B cell (primary cell): ENCODE measurements around the gene SALL4. TPM values are rescaled to one million over a fixed set of nuclear protein-coding genes. Genes with fewer than 3 reads are reported as not detected.
A peak's percentile ranks its signal among the peaks of the same experiment; 100 is the strongest.

ENCODE experiments used
- ATAC-seq: fragments of 200-7000 bp; cut with Tn5 transposase; one replicate; pipeline ENCODE4 v1.10.0; 2021; ENCODE audit warnings: low read depth, mild to moderate bottlenecking, moderate number of reproducible peaks, moderate library complexity
- CTCF ChIA-PET: fragments of 350-600 bp; sonication (Branson Sonifier 250); formaldehyde crosslinking; loops from one replicate; lab custom pipeline; 2021; ENCODE audit warnings: antibody characterized with exemption, inconsistent platforms; lab: Charles Lee
- POLR2A ChIA-PET: fragments of 350-600 bp; sonication (Branson Sonifier 250); formaldehyde crosslinking; loops from one replicate; lab custom pipeline; 2021; ENCODE audit warnings: antibody characterized with exemption; lab: Charles Lee
- DNase-seq: peaks from one replicate; pipeline ENCODE4 v3.0.0; 2013
- H2AFZ ChIP-seq: 2 replicates; pipeline ENCODE4 v1.6.1; 2012; ENCODE audit warnings: mild to moderate bottlenecking, low read depth, low read length; ENCODE audit not compliant: insufficient read depth, poor library complexity, severe bottlenecking
- H3K27ac ChIP-seq, 2 donors: 1 replicate in 1 of 2; 2 replicates in 1 of 2; pipeline ENCODE4 v1.5.1; 2012 to 2013; ENCODE audit warnings: low read length in 2 of 2, mild to moderate bottlenecking in 2 of 2, moderate library complexity in 1 of 2
- H3K27me3 ChIP-seq, 4 experiments: fragments of 200-600 bp in 1 of 4; sonication (generic) in 1 of 4; replicated peaks in 1 of 4; 1 replicate in 2 of 4; 2 replicates in 2 of 4; pipeline versions ENCODE4 v1.6.1 to v1.7.0; 2013 to 2016; ENCODE audit warnings: low read length in 3 of 4, mild to moderate bottlenecking in 2 of 4, mixed read lengths in 1 of 4, moderate library complexity in 1 of 4; ENCODE audit not compliant: insufficient read depth in 4 of 4, control insufficient read depth in 3 of 4; ENCODE audit errors: control extremely low read depth in 1 of 4
- H3K36me3 ChIP-seq, 2 experiments: replicated peaks in 1 of 2; 1 replicate in 1 of 2; 2 replicates in 1 of 2; pipeline versions ENCODE4 v1.6.1 to v1.7.1; 2013; ENCODE audit warnings: low read length in 1 of 2; ENCODE audit not compliant: insufficient read depth in 2 of 2, control insufficient read depth in 1 of 2; ENCODE audit errors: control extremely low read depth in 1 of 2, extremely low read depth in 1 of 2
- H3K4me1 ChIP-seq, 2 donors: fragments of 200-600 bp in 1 of 2; sonication (generic) in 1 of 2; 1 replicate in 1 of 2; 2 replicates in 1 of 2; pipeline versions ENCODE4 v1.5.1 to v1.6.1; 2013 to 2017; ENCODE audit warnings: low read length in 2 of 2; ENCODE audit not compliant: control insufficient read depth in 2 of 2, insufficient read depth in 2 of 2
- H3K4me2 ChIP-seq: replicated peaks from 2 replicates; pipeline ENCODE3; 2012; ENCODE audit warnings: mild to moderate bottlenecking, low read depth, low read length; ENCODE audit not compliant: poor library complexity, severe bottlenecking
- H3K4me3 ChIP-seq, 5 experiments: fragments of 200-600 bp in 1 of 5; sonication (generic) in 1 of 5; 1 replicate in 3 of 5; 2 replicates in 2 of 5; pipeline versions ENCODE4 v1.5.1 to v1.7.0; 2011 to 2016; ENCODE audit warnings: low read length in 4 of 5, mild to moderate bottlenecking in 4 of 5, low read depth in 2 of 5, control low read depth in 1 of 5, moderate library complexity in 1 of 5; ENCODE audit not compliant: insufficient read depth in 1 of 5; ENCODE audit errors: control extremely low read depth in 1 of 5, extremely low read depth in 1 of 5
- H3K79me2 ChIP-seq: fragments of 200-600 bp; sonication (generic); one replicate; pipeline ENCODE4 v1.6.0; 2016; ENCODE audit warnings: low read length; ENCODE audit not compliant: control insufficient read depth, insufficient read depth
- H3K9ac ChIP-seq: fragments of 200-600 bp; sonication (generic); 2 replicates; pipeline ENCODE4 v1.6.1; 2017; ENCODE audit warnings: mild to moderate bottlenecking, low read length, moderate library complexity
- H3K9me3 ChIP-seq, 3 donors: one replicate each; pipeline versions ENCODE4 v1.6.1 to v1.7.1; 2013; ENCODE audit warnings: low read length in 2 of 3; ENCODE audit not compliant: control insufficient read depth in 2 of 3, insufficient read depth in 1 of 3; ENCODE audit errors: control extremely low read depth in 1 of 3
- H4K20me1 ChIP-seq: 2 replicates; pipeline ENCODE4 v1.6.0; 2012; ENCODE audit warnings: mild to moderate bottlenecking, low read length; ENCODE audit not compliant: insufficient read depth, control insufficient read depth, poor library complexity, severe bottlenecking
- H3K27ac Mint-ChIP-seq: one replicate; pipeline ENCODE4 v1.8.0; 2021; ENCODE audit warnings: mixed read lengths
- H3K27me3 Mint-ChIP-seq: one replicate; pipeline ENCODE4 v1.8.0; 2021; ENCODE audit warnings: mixed read lengths
- H3K4me1 Mint-ChIP-seq: one replicate; pipeline ENCODE4 v1.8.0; 2021; ENCODE audit warnings: mixed read lengths
- H3K4me3 Mint-ChIP-seq: one replicate; pipeline ENCODE4 v1.8.0; 2021; ENCODE audit warnings: mixed read lengths
- H3K9me3 Mint-ChIP-seq: one replicate; pipeline ENCODE4 v1.8.0; 2022; ENCODE audit warnings: mixed read lengths; ENCODE audit not compliant: insufficient read depth
- CTCF ChIP-seq: fragments of 200-600 bp; IDR thresholded peaks from one replicate; pipeline ENCODE4 v1.8.0; 2022; ENCODE audit warnings: antibody characterized with exemption, mild to moderate bottlenecking
- EZH2 ChIP-seq: IDR thresholded peaks from 2 replicates; pipeline ENCODE4 v1.6.1; 2012; ENCODE audit warnings: borderline replicate concordance, low read depth, mild to moderate bottlenecking, moderate library complexity, low read length; ENCODE audit not compliant: insufficient read depth, poor library complexity, severe bottlenecking
- WGBS: methylation state at CpG from one replicate; pipeline ENCODE4 v1.1.5; 2013; ENCODE audit warnings: missing lambda C conversion rate; ENCODE audit not compliant: insufficient coverage; 5-methylcytosine and 5-hydroxymethylcytosine counted together
- intact Hi-C: fragments of 100-400 bp; cut with micrococcal nuclease; formaldehyde crosslinking; loops from one replicate; pipeline ENCODE4 v1.10.0; 2022
- polyA plus RNA-seq: library from polyadenylated mRNA; depleted of rRNA; stranded (reverse); fragments of >200 nt; gene quantifications from 2 replicates; pipeline ENCODE4 v1.2.3, GENCODE V29; 2012
- total RNA-seq, 2 donors: library from RNA; stranded (reverse); fragments of 120-200 nt in 1 of 2; gene quantifications; 1 replicate in 1 of 2; 2 replicates in 1 of 2; pipeline versions ENCODE4 v1.2.3 to v1.2.4, GENCODE V29; 2013 to 2022

Gene SALL4
- total and polyA plus RNA-seq, 2 donors (not counting 1 experiment from before 2014, with no cell fraction given) = 0.21 TPM; not detected in 1

GRCh38 chr20:51769976-51770615 lies 32.2 kb downstream of the SALL4 start:
- Mint-ChIP-seq H3K9me3 (no peaks in the 10 kb centered on the region), H3K27me3 (peaks cover 48% of the 10 kb centered on the region), H3K4me3 (peak overlapping the region; percentile 39), H3K27ac (no peak overlapping the region), H3K4me1 (peaks cover 12% of the 10 kb centered on the region)
- intact Hi-C loops = no loop called here
- ATAC-seq = no peak
- peaks cover 6 to 7% of the 10 kb centered on the region in 2 donors for H3K4me1 ChIP-seq
- no peak for TF ChIP-seq CTCF
- TF ChIP-seq EZH2 = no peak
- no peak for DNase-seq
- POLR2A ChIA-PET = no interaction called here
- WGBS = 91% methylated on average over 6 of the region's 9 CpGs
- H3K9ac ChIP-seq = no peak overlapping the region
- no peak overlapping the region for H3K27ac ChIP-seq
- no peaks in the 10 kb centered on the region for H3K36me3 ChIP-seq
- no peak overlapping the region for H2AFZ ChIP-seq
- H3K4me2 ChIP-seq = no peak overlapping the region
- H3K27me3 ChIP-seq = peaks cover 0 to 29% (median 8%) of the 10 kb centered on the region in 4 experiments
- H3K4me3 ChIP-seq = no peak overlapping the region
- no peaks in the 10 kb centered on the region for H3K9me3 ChIP-seq
- CTCF ChIA-PET = no interaction called here
- no peaks in the 10 kb centered on the region for H3K79me2 ChIP-seq
- H4K20me1 ChIP-seq = no peaks in the 10 kb centered on the region

GRCh38 chr20:51768759-51769517 lies 33.4 kb downstream of the SALL4 start:
- intact Hi-C loops = no loop called here
- CTCF ChIA-PET = no interaction called here
- H4K20me1 ChIP-seq = no peaks in the 10 kb centered on the region
- peaks cover 51% of the 10 kb centered on the region for H3K27me3 Mint-ChIP-seq
- H3K4me3 Mint-ChIP-seq = peak overlapping the region; percentile 86
- TF ChIP-seq CTCF (no peak), EZH2 (no peak)
- DNase-seq (no peak), ATAC-seq (no peak)
- H3K4me1 Mint-ChIP-seq = peaks cover 12% of the 10 kb centered on the region
- no peaks in the 10 kb centered on the region for H3K9me3 Mint-ChIP-seq
- no peaks in the 10 kb centered on the region for H3K36me3 ChIP-seq
- H3K27ac ChIP-seq = no peak overlapping the region
- 39% methylated on average over 15 of the region's 16 CpGs for WGBS
- POLR2A ChIA-PET = no interaction called here
- H2AFZ ChIP-seq = no peak overlapping the region
- H3K9ac ChIP-seq = no peak overlapping the region
- peaks cover 6 to 7% of the 10 kb centered on the region in 2 donors for H3K4me1 ChIP-seq
- H3K79me2 ChIP-seq = no peaks in the 10 kb centered on the region
- H3K4me2 ChIP-seq = no peak overlapping the region
- no peak overlapping the region for H3K27ac Mint-ChIP-seq
- no peak overlapping the region for H3K4me3 ChIP-seq
- H3K27me3 ChIP-seq = peaks cover 0 to 29% (median 8%) of the 10 kb centered on the region in 4 experiments
- no peaks in the 10 kb centered on the region for H3K9me3 ChIP-seq
